Fibroblast of pulmonary artery (primary cell): ENCODE data around the gene PCLO.
A peak's percentile ranks its signal among the peaks of the same experiment; 100 is the strongest.

Experiments used
- DNase-seq: peaks from one replicate; pipeline ENCODE4 v3.0.0-alpha.2; 2010; ENCODE audit warnings: low read depth
- H3K4me3 ChIP-seq: replicated peaks from 2 replicates; pipeline ENCODE4 v1.5.1; 2011; ENCODE audit warnings: low read depth, mild to moderate bottlenecking, control low read depth, low read length, moderate library complexity
- TF ChIP-seq, protein P1 (sequence below): IDR thresholded peaks from 2 replicates; pipeline ENCODE4 v1.5.1; 2011; ENCODE audit warnings: mild to moderate bottlenecking, control low read depth, low read length, inconsistent platforms; ENCODE audit errors: missing control alignments

PCLO gene

DNA sequence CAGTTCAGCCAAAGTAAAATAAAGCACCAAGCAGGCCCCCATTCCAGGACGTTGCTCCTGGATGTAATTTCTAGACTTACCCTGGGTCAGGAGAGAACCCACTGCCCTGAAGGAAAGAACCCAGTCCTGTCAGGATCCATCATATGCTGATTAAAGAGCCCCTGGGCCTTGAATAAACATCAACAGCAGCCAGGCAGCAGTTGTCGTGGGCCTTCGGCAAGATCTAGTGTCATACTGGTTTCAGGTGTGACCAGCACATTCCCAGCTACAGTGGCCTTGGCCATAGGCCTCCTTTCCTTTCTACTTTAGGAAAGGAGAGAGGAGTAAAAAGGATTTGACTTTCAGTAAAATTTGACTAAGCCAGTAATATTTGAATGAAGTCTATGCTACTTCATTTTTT, 430.0 kb downstream of the PCLO start:
- TF ChIP-seq, protein P1, sequence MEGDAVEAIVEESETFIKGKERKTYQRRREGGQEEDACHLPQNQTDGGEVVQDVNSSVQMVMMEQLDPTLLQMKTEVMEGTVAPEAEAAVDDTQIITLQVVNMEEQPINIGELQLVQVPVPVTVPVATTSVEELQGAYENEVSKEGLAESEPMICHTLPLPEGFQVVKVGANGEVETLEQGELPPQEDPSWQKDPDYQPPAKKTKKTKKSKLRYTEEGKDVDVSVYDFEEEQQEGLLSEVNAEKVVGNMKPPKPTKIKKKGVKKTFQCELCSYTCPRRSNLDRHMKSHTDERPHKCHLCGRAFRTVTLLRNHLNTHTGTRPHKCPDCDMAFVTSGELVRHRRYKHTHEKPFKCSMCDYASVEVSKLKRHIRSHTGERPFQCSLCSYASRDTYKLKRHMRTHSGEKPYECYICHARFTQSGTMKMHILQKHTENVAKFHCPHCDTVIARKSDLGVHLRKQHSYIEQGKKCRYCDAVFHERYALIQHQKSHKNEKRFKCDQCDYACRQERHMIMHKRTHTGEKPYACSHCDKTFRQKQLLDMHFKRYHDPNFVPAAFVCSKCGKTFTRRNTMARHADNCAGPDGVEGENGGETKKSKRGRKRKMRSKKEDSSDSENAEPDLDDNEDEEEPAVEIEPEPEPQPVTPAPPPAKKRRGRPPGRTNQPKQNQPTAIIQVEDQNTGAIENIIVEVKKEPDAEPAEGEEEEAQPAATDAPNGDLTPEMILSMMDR = no peak
- DNase-seq = no peak
- H3K4me3 ChIP-seq = no peak overlapping the region

DNA sequence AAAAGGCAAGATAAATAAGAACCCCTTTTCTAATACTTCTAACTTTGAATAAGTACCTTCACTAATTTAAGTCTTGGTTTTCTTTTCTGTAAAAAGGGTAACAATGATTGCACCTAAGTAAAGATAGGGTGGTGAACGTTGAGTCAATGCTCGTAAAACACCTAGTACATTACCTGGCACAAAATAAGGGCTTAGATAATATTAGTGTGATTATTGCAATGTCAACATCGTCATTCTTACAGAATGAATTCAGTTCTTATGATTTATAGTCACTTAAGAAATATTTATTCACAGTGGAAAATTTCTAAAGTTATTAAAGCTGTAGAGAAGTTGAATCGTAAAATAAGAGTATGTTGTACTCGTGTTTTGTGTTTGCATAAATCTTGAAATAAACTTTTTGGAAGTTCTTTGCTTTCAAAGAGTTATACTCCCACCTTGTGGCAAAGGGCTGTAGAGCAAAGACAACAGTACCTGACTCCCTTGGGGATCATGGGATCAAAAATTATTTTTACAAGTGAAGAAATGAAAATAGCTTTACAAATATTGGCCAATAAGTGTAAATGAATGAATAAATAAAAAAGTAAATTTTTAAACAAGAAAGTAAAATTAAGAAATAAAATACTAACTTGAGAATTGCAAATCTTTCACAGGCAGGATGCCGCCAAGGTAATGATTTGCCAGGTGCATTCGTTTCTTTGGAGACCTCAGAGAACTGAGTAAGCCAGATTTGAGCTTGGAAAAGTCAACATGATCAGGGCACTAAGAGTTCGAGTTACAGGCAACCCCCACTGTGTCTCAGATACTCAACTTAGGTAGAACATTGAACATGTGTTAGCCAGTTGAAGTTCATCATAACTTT, 433.3 kb downstream of the PCLO start:
- no peak overlapping the region for H3K4me3 ChIP-seq
- DNase-seq = peak; percentile 70
- TF ChIP-seq, protein P1 = peak; percentile 85

DNA sequence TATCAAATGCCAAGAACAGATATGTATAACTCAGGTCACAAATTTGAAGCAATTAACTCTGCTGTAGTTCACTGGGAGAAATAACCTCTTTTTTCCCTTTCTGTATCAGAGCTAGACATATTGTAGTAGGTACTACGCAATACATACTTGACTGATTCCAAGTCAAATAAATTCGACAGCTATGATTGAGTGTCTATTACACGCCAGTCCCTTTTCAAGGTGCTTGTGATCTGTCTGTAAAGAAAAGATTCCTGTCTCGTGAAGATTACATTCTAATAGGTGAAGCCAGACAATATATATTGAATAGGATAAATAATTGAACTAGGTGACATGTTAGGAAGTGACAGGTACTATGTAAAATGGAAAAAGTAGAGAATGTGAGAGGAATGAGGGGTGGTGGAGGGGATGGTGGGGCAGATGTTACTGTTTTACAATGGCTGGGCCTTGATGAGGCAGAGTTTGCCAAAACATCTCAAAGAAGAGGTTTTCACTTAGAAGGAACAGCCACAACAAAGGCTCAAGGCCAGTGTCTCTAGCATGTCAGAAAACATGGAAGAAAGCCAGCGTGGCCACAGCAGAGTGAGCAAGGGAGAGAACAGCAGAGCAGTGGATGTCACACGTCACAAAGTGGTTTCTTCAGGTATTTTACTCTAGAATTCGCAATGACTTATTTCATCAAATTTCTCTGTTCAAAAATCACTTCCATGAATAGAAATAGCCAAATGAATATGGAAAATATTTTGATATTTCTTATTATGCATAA, 436.5 kb downstream of the PCLO start:
- H3K4me3 ChIP-seq = no peak overlapping the region
- TF ChIP-seq, protein P1 = no peak
- DNase-seq = no peak

DNA sequence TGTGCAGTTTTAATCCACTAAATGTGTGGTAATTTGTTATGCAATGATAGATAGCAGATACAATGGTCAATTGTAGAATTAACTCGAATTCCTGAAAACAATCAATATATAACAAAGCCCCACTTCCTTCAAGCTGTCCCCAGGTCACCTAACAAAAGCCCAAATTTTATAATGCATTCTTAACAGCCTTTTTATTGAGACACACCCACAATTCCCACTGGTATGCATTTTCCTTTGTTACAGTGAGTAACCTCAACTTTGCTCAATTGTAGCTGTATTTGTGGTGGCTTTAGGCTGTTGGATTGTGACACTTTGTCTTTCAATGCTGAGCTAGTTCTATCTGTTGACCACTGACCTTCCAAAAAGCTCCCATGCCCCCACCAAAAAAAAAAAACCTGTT, 439.3 kb downstream of the PCLO start:
- DNase-seq = no peak
- no peak overlapping the region for H3K4me3 ChIP-seq
- TF ChIP-seq, protein P1 = no peak

DNA sequence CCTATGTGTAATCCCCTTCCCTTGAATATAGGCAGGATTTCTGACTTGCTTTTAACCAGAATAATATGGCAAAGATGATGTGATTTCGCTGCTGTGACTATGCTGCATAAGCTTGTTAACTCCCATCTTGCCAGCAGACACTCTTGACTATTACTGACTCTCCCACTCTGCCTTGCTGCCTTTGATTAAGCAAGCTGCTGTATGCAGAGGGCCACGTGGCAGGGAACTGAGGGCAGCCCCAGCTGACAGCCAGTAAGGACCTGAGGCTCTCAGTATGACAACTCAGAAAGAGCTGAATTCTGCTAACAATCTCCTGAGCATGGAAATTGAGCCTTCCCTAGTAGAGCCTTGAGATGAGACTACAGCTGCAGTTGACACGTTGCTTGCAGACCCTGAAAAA, 439.7 kb downstream of the PCLO start:
- TF ChIP-seq, protein P1 = no peak
- no peak for DNase-seq
- no peak overlapping the region for H3K4me3 ChIP-seq

DNA sequence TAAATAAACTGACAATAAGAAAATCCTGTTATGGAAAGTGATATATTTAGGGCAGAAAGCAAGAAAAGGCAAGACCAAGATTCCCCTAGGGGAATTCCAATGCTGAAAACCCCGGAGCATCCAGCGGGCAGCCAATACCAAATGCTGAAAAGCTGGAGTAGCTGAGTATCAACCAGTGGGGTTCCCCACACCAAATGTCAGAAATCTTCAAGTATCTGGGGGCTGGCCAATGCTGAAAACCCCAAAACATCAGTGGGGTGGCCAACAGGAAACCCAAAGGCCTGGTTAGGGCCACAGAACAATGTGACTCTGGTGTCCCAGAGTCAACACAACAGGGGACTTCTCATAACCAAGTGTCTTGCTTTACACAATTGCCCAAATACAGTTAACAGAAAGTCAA, 447.3 kb downstream of the PCLO start:
- TF ChIP-seq, protein P1 = no peak
- no peak overlapping the region for H3K4me3 ChIP-seq
- DNase-seq = no peak
